Activated T-cell treated with anti-CD3 and anti-CD28 coated beads, Interleukin-2, amount 50 U/mL, for 4 hours (primary cell): ENCODE data around the gene MMP24. TPM values are rescaled to one million over a fixed set of nuclear protein-coding genes. Genes with fewer than 3 reads are reported as not detected.
"Not testable (repeated sequence)": the region's sequence is repeated elsewhere in the genome, so short reads cannot be mapped to it uniquely, and the experiment has no call there.

Experiments
- ATAC-seq, 2 donors: fragments of 200-7000 bp; cut with Tn5 transposase; one replicate each; pipeline ENCODE4 v1.10.0; 2021
- DNase-seq: peaks from one replicate; pipeline ENCODE4 v3.0.0-alpha.2; 2020
- H3K27me3 Mint-ChIP-seq: one replicate; pipeline ENCODE4 v1.8.0; 2021; ENCODE audit warnings: low read depth, mixed read lengths
- H3K36me3 Mint-ChIP-seq: one replicate; pipeline ENCODE4 v1.8.0; 2022; ENCODE audit warnings: mixed read lengths; ENCODE audit not compliant: insufficient read depth
- H3K4me1 Mint-ChIP-seq: one replicate; pipeline ENCODE4 v1.8.0; 2021; ENCODE audit warnings: low read depth, mixed read lengths
- H3K4me3 Mint-ChIP-seq: one replicate; pipeline ENCODE4 v1.8.0; 2021; ENCODE audit warnings: mild to moderate bottlenecking, moderate library complexity, mixed read lengths
- H3K9me3 Mint-ChIP-seq: one replicate; pipeline ENCODE4 v1.8.0; 2021; ENCODE audit warnings: mixed read lengths
- total RNA-seq, 3 donors: library from RNA; stranded (reverse); gene quantifications; one replicate each; pipeline ENCODE4 v1.2.1, GENCODE V29; 2021

MMP24 gene
- total RNA-seq, 3 donors from 2014 or later = not detected

- not testable (repeated sequence) for DNase-seq, H3K4me3 Mint-ChIP-seq
Observed at GRCh38 chr20:35262321-35262720, 35.8 kb downstream of the MMP24 start.

DNA sequence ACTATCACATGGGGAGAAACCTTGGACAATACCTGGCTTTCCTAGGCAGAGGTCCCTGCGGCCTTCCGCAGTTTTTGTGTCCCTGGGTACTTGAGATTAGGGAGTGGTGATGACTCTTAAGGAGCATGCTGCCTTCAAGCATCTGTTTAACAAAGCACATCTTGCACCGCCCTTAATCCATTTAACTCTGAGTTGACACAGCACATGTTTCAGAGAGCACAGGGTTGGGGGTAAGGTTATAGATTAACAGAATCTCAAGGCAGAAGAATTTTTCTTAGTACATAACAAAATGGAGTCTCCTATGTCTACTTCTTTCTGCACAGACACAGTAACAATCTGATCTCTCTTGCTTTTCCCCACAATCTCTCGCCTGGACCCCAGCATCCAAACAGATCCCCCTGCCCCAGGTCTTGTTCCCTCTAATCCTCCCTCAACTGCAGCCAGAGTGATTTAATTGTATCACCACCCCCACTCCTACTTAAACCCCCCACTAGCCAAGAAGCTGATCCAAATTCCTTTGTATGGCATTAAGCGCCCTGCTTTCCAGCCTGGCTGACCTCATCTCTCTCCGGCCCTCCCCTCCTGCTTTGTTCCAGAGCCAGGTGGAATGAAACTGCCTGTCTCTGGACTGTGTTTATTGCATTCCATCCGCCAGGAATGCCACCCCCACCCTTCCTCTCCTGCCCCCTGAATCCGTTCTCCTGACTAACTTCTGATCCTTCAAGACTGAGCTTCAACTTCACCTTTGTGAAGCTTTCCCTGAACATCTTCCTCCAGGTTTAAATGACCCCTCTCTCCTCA is 36.4 kb downstream of the MMP24 start:
- not testable (repeated sequence) for H3K4me3 Mint-ChIP-seq, H3K27me3 Mint-ChIP-seq, H3K9me3 Mint-ChIP-seq, ATAC-seq, H3K4me1 Mint-ChIP-seq, DNase-seq
- H3K36me3 Mint-ChIP-seq = peaks cover 15% of the 10 kb centered on the region

More at GRCh38 chr20:35262321-35262720, 35.8 kb downstream of the MMP24 start:
- H3K27me3 Mint-ChIP-seq, ATAC-seq, H3K9me3 Mint-ChIP-seq, H3K4me1 Mint-ChIP-seq: not testable (repeated sequence)
- peaks cover 15% of the 10 kb centered on the region for H3K36me3 Mint-ChIP-seq

DNA sequence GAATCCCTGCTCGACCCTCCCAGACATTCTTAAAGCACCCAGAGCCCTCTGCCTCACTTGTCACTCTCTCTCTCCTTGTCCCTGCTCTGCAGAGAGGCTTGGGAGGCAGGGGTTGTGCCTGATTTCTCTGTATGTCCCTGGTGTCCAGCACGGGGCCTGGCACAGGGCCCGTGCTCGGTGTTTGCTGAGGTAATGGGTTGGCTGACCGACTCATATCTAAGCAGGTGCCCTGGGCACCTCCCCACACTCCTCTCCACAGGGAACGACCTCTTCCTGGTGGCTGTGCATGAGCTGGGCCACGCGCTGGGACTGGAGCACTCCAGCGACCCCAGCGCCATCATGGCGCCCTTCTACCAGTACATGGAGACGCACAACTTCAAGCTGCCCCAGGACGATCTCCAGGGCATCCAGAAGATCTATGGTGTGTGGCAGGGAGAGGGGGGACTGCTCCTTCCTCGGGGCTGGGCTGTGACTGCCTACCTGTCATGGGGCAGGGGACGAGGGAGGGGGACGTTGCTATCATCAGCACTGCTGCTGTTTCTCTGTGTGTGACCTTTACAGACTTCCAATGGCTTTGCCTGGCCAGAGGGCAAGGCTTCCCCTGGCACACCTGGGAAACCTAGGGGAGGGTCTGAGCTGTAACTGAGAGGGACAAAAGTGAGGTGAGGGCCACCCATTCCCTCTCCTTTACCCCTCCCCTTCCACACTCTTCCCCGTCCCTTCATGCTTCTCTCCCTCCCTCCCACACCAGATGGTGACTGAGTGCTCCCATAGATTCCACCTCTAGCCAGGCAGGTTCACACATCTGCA is 37.2 kb downstream of the MMP24 start:
- H3K36me3 Mint-ChIP-seq = peaks cover 10% of the 10 kb centered on the region
- DNase-seq (no peak), ATAC-seq (no peak)
- H3K9me3 Mint-ChIP-seq = no peaks in the 10 kb centered on the region
- H3K4me1 Mint-ChIP-seq = no peaks in the 10 kb centered on the region
- no peak overlapping the region for H3K4me3 Mint-ChIP-seq
- H3K27me3 Mint-ChIP-seq = no peaks in the 10 kb centered on the region

GRCh38 chr20:35264755-35265154 is 38.3 kb downstream of the MMP24 start:
- H3K27me3 Mint-ChIP-seq = no peaks in the 10 kb centered on the region
- no peak overlapping the region for H3K4me3 Mint-ChIP-seq

DNA sequence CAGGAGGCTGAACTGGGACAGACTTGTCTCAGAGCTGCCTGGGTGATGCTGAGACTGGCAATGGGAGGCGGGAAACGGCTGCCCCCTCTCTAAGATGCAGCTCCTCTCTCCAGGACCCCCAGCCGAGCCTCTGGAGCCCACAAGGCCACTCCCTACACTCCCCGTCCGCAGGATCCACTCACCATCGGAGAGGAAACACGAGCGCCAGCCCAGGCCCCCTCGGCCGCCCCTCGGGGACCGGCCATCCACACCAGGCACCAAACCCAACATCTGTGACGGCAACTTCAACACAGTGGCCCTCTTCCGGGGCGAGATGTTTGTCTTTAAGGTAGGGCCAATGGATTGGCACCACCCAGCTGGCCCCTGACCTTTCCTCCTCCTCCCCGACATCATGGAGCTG is 40.6 kb downstream of the MMP24 start:
- peaks cover 18% of the 10 kb centered on the region for H3K36me3 Mint-ChIP-seq
- no peaks in the 10 kb centered on the region for H3K27me3 Mint-ChIP-seq
- no peak for DNase-seq
- H3K4me1 Mint-ChIP-seq = peaks cover 3% of the 10 kb centered on the region
- H3K9me3 Mint-ChIP-seq = no peaks in the 10 kb centered on the region
- H3K4me3 Mint-ChIP-seq = no peak overlapping the region
- ATAC-seq = no peak

More at GRCh38 chr20:35264755-35265154, 38.3 kb downstream of the MMP24 start:
- Mint-ChIP-seq H3K4me1 (peaks cover 3% of the 10 kb centered on the region), H3K9me3 (no peaks in the 10 kb centered on the region), H3K36me3 (peaks cover 14% of the 10 kb centered on the region)
- DNase-seq = no peak
- no peak for ATAC-seq

DNA sequence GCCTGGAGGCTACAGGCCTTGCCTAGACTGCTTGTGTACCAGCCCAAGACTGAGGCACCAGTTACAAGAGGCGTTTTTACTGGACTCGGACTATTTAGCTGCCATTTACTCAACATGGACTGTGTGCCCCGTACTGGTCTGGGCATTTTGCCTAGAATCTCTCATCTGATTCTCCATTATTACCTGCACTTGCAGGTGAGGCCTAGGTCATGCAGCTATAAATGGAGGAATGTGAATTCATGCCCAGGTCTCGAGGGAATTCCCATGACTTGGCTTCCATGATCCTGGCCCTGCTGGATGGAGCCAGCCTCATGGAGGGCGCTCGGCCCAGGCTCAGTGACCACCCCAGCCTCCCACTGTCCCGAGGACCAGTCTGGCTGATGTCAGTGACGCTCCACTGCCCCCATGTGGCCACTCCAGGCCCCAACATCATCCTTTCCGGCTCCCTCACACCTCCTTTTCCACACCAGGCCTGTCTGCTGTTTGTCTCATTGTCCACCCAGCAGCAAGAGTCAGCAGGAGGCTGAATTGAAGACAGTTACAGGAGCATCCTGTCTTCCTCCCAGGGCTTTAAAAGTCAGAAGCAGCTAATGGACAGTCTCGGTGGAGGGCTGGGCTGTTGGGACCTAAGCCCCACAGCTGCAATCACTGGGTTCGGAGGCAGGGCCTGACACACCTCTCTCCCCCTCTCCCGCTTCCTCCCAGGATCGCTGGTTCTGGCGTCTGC is 42.7 kb downstream of the MMP24 start:
- DNase-seq = peak; percentile 24
- H3K27me3 Mint-ChIP-seq = no peaks in the 10 kb centered on the region
- H3K4me1 Mint-ChIP-seq = peaks cover 3% of the 10 kb centered on the region
- peak; percentile 65 to 75 for ATAC-seq
- H3K36me3 Mint-ChIP-seq = peaks cover 15% of the 10 kb centered on the region
- no peak overlapping the region for H3K4me3 Mint-ChIP-seq
- H3K9me3 Mint-ChIP-seq = no peaks in the 10 kb centered on the region

DNA sequence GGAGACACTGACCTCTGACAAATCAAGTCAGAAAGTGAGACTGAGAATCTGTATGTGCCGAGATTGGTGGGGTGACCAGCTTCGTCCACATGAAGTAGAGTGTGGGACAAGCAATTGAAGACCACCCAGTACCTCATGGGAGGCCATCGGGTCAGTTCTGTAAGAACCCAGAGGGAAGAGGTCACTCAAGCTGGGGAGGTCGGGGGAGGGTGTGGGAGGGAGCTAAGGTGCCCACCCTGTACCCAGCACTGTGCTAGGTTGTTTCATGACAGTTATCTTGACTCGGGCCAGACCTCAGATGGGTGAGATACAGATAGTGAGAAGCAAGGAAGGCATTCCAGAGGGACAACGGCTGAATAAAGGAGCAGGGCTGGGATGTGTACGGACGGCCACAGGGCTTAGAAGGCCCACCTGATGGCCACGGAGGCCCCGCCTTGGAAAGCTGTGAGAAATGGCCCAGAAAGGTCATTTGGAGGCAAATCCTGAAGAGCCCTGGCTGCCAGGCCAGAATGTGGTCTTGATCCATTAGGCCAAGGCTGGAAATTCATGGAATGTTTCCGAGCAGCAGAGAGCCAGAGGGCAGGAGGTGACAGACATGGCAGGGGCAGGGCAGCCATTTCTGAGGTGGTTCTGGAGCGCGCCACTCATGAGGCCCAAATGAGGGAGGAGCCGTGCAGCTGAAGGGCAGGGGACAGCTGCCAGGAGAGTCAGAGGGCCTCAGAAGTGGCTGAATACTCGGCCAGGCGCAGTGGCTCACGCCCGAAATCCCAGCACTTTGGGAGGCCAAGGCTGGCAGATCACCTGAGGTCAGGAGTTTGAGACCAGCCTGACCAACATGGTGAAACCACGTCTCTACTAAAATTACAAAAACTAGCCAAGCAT is 43.8 kb downstream of the MMP24 start:
- ATAC-seq (no peak), DNase-seq (no peak)
- Mint-ChIP-seq H3K4me3 (no peak overlapping the region), H3K4me1 (peaks cover 3% of the 10 kb centered on the region), H3K36me3 (peaks cover 15% of the 10 kb centered on the region), H3K9me3 (no peaks in the 10 kb centered on the region), H3K27me3 (no peaks in the 10 kb centered on the region)

GRCh38 chr20:35271073-35271882 is 44.8 kb downstream of the MMP24 start:
- no peak for ATAC-seq
- Mint-ChIP-seq H3K36me3 (peaks cover 15% of the 10 kb centered on the region), H3K27me3 (no peaks in the 10 kb centered on the region), H3K4me1 (peaks cover 8% of the 10 kb centered on the region), H3K4me3 (no peak overlapping the region), H3K9me3 (no peaks in the 10 kb centered on the region)
- no peak for DNase-seq

- no peaks in the 10 kb centered on the region for H3K27me3 Mint-ChIP-seq
- H3K4me3 Mint-ChIP-seq = no peak overlapping the region
- DNase-seq = no peak
- peaks cover 9% of the 10 kb centered on the region for H3K36me3 Mint-ChIP-seq
- no peaks in the 10 kb centered on the region for H3K9me3 Mint-ChIP-seq
- peaks cover 14% of the 10 kb centered on the region for H3K4me1 Mint-ChIP-seq
- no peak for ATAC-seq
Observed at GRCh38 chr20:35271904-35272303, 45.4 kb downstream of the MMP24 start.

GRCh38 chr20:35273449-35274171 is 47.1 kb downstream of the MMP24 start:
- Mint-ChIP-seq H3K27me3 (no peaks in the 10 kb centered on the region), H3K9me3 (no peaks in the 10 kb centered on the region), H3K4me3 (no peak overlapping the region), H3K36me3 (peaks cover 10% of the 10 kb centered on the region), H3K4me1 (peaks cover 18% of the 10 kb centered on the region)
- DNase-seq (no peak), ATAC-seq (no peak)

DNA sequence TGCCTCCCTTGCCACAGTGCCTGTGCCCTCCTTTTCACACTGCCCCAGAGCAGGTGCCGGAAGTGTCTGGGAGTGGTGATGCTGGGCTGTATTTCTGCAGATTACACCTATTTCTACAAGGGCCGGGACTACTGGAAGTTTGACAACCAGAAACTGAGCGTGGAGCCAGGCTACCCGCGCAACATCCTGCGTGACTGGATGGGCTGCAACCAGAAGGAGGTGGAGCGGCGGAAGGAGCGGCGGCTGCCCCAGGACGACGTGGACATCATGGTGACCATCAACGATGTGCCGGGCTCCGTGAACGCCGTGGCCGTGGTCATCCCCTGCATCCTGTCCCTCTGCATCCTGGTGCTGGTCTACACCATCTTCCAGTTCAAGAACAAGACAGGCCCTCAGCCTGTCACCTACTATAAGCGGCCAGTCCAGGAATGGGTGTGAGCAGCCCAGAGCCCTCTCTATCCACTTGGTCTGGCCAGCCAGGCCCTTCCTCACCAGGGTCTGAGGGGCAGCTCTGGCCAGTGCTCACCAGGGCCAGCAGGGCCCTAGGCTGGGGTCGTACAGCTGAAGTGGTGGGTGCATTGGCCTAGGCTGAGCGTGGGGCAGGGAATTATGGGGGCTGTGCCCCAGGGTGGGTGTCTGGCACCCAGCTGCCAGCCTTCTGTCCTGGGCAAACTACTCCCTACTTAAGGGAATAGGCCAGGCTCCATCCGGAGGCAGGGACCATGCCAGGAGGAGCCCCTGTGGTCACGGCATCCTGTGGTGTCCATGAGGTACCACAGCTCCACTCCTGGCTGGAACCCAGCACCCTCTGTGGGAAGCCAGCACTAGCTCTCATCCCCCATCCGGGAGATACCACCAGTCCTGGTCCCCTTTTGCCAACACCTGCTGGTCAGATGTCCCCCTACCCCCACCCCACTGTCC is 47.9 kb downstream of the MMP24 start:
- ATAC-seq (no peak), DNase-seq (no peak)
- Mint-ChIP-seq H3K4me3 (no peak overlapping the region), H3K4me1 (peaks cover 15% of the 10 kb centered on the region), H3K36me3 (peaks cover 11% of the 10 kb centered on the region), H3K27me3 (no peaks in the 10 kb centered on the region), H3K9me3 (no peaks in the 10 kb centered on the region)
